CD4-positive, alpha-beta T cell treated with Interferon alpha-2 for 1 hour (primary cell): ENCODE results near the gene KHDRBS2.

Experiments
- DNase-seq, 2 donors: peaks; one replicate each; pipeline ENCODE4 v3.0.0-alpha.2; 2020 to 2022

Gene KHDRBS2

GRCh38 chr6:62009445-62009844 is 276.6 kb downstream of the KHDRBS2 start:
- no peak for DNase-seq

- DNase-seq, result no peak
Measured at GRCh38 chr6:61989616-61990015, 296.4 kb downstream of the KHDRBS2 start.

- no peak for DNase-seq
Measured at GRCh38 chr6:61980622-61981021, 305.4 kb downstream of the KHDRBS2 start.

- no peak for DNase-seq
Measured at GRCh38 chr6:61977947-61978346, 308.1 kb downstream of the KHDRBS2 start.

- no peak for DNase-seq
Measured at GRCh38 chr6:61977099-61977498, 308.9 kb downstream of the KHDRBS2 start.

GRCh38 chr6:61959196-61959595 is 326.8 kb downstream of the KHDRBS2 start:
- DNase-seq, result no peak

GRCh38 chr6:61953851-61954250 is 332.2 kb downstream of the KHDRBS2 start:
- no peak for DNase-seq

GRCh38 chr6:61951586-61951985 is 334.4 kb downstream of the KHDRBS2 start:
- DNase-seq, result no peak

GRCh38 chr6:61950811-61951210 is 335.2 kb downstream of the KHDRBS2 start:
- no peak for DNase-seq

GRCh38 chr6:61949971-61950370 is 336.1 kb downstream of the KHDRBS2 start:
- DNase-seq, result no peak

GRCh38 chr6:61949161-61949560 is 336.9 kb downstream of the KHDRBS2 start:
- DNase-seq, result no peak

- DNase-seq, result no peak
Measured at GRCh38 chr6:61947311-61947947, 338.6 kb downstream of the KHDRBS2 start.

GRCh38 chr6:61940919-61941318 is 345.1 kb downstream of the KHDRBS2 start:
- DNase-seq, result no peak

GRCh38 chr6:61935242-61935846 is 350.7 kb downstream of the KHDRBS2 start:
- DNase-seq, result no peak

GRCh38 chr6:61909486-61909885 is 376.5 kb downstream of the KHDRBS2 start:
- no peak for DNase-seq

GRCh38 chr6:61901748-61902147 is 384.3 kb downstream of the KHDRBS2 start:
- DNase-seq, result no peak

- no peak for DNase-seq
Measured at GRCh38 chr6:61894536-61894935, 391.5 kb downstream of the KHDRBS2 start.

- no peak for DNase-seq
Measured at GRCh38 chr6:61887423-61887822, 398.6 kb downstream of the KHDRBS2 start.

- DNase-seq, result no peak
Measured at GRCh38 chr6:61886608-61887259, 399.3 kb downstream of the KHDRBS2 start.

- no peak for DNase-seq
Measured at GRCh38 chr6:61869632-61870400, 416.2 kb downstream of the KHDRBS2 start.

- DNase-seq, result no peak
Measured at GRCh38 chr6:61868507-61869080, 417.4 kb downstream of the KHDRBS2 start.

- no peak for DNase-seq
Measured at GRCh38 chr6:61867635-61868034, 418.4 kb downstream of the KHDRBS2 start.

- no peak for DNase-seq
Measured at GRCh38 chr6:61857541-61857940, 428.5 kb downstream of the KHDRBS2 start.
